Activated CD4-positive, alpha-beta T cell treated with anti-CD3 and anti-CD28 coated beads for 36 hours (primary cell): Measurements from ENCODE around the gene BMPER. TPM values are rescaled to one million over a fixed set of nuclear protein-coding genes. Genes with fewer than 3 reads are reported as not detected.
A peak's percentile ranks its signal among the peaks of the same experiment; 100 is the strongest.

Experiments used
- ATAC-seq: fragments of 200-7000 bp; cut with Tn5 transposase; one replicate; pipeline ENCODE4 v1.10.0; 2021; ENCODE audit warnings: mild to moderate bottlenecking, moderate library complexity
- CTCF ChIA-PET: fragments of 350-600 bp; sonication (Branson Sonifier 250); formaldehyde crosslinking; loops from one replicate; lab custom pipeline; 2021; ENCODE audit warnings: antibody characterized with exemption; lab: Charles Lee
- POLR2A ChIA-PET: fragments of 350-600 bp; sonication (Branson Sonifier 250); formaldehyde crosslinking; loops from one replicate; lab custom pipeline; 2021; ENCODE audit warnings: antibody characterized with exemption, inconsistent platforms; lab: Charles Lee
- DNase-seq: peaks from one replicate; pipeline ENCODE4 v3.0.0-alpha.2; 2020
- H3K27ac Mint-ChIP-seq: one replicate; pipeline ENCODE4 v1.8.0; 2021; ENCODE audit warnings: mixed read lengths
- H3K27me3 Mint-ChIP-seq: one replicate; pipeline ENCODE4 v1.8.0; 2021; ENCODE audit warnings: mixed read lengths
- H3K36me3 Mint-ChIP-seq: one replicate; pipeline ENCODE4 v1.8.0; 2021; ENCODE audit warnings: low read depth, mixed read lengths
- H3K4me1 Mint-ChIP-seq: one replicate; pipeline ENCODE4 v1.8.0; 2021; ENCODE audit warnings: mixed read lengths
- H3K4me3 Mint-ChIP-seq: one replicate; pipeline ENCODE4 v1.8.0; 2021; ENCODE audit warnings: mild to moderate bottlenecking, moderate library complexity, mixed read lengths
- H3K9me3 Mint-ChIP-seq: one replicate; pipeline ENCODE4 v1.8.0; 2021; ENCODE audit warnings: low read depth, mixed read lengths
- intact Hi-C, 2 experiments: fragments of 100-400 bp; cut with DNase I in 1 of 2; cut with micrococcal nuclease in 1 of 2; formaldehyde crosslinking; loops; one replicate each; pipeline versions ENCODE4 v1.14.2 to v1.15.1; 2022 to 2024; cut with DNase I, micrococcal nuclease
- total RNA-seq, 2 experiments: library from RNA; stranded (reverse); gene quantifications; one replicate each; pipeline ENCODE4 v1.2.3, GENCODE V29; 2021

The BMPER gene
- total RNA-seq, 2 experiments from 2014 or later, result not detected

GRCh38 chr7:33893377-33893776 lies 12.0 kb upstream of the BMPER start:
- intact Hi-C loops, result no loop called here
- no peak for ATAC-seq

GRCh38 chr7:33895025-33895804 lies 10.1 kb upstream of the BMPER start:
- no peaks in the 10 kb centered on the region for H3K36me3 Mint-ChIP-seq
- peak; percentile 98 for ATAC-seq
- H3K27ac Mint-ChIP-seq, result no peak overlapping the region
- CTCF ChIA-PET, result interaction anchor here (0.6 to 2.5 kb wide), 9 partner anchors 9 to 701 kb away, joined by 3 to 18 read pairs (median 4); partner anchors contain the start of gene BMPER
- POLR2A ChIA-PET, result interaction anchor here (0.6 kb wide), 1 partner anchor 162 kb away, joined by 3 read pairs; no protein-coding TSS in a partner anchor
- H3K4me1 Mint-ChIP-seq, result peaks cover 4% of the 10 kb centered on the region
- peak; percentile 87 for DNase-seq
- intact Hi-C loops, result loop anchor here (1.0 kb wide), 3 partner anchors 138 to 710 kb away; no protein-coding TSS in a partner anchor
- H3K4me3 Mint-ChIP-seq, result no peak overlapping the region
- no peaks in the 10 kb centered on the region for H3K9me3 Mint-ChIP-seq
- H3K27me3 Mint-ChIP-seq, result peaks cover 37% of the 10 kb centered on the region

More at GRCh38 chr7:33893377-33893776, 12.0 kb upstream of the BMPER start:
- peaks cover 4% of the 10 kb centered on the region for H3K4me1 Mint-ChIP-seq
- no peaks in the 10 kb centered on the region for H3K9me3 Mint-ChIP-seq
- H3K27me3 Mint-ChIP-seq, result peaks cover 30% of the 10 kb centered on the region
- POLR2A ChIA-PET, result no interaction called here
- H3K36me3 Mint-ChIP-seq, result no peaks in the 10 kb centered on the region
- CTCF ChIA-PET, result interaction anchor here (0.7 to 2.1 kb wide), 3 partner anchors 10 to 39 kb away, joined by 3 to 6 read pairs (median 4); no protein-coding TSS in a partner anchor
- no peak for DNase-seq
- H3K27ac Mint-ChIP-seq, result no peak overlapping the region
- H3K4me3 Mint-ChIP-seq, result no peak overlapping the region

- ChIA-PET CTCF (interaction anchor here (1.1 kb wide), 1 partner anchor 24 kb away, joined by 3 read pairs; no protein-coding TSS in a partner anchor), POLR2A (no interaction called here)
- H3K4me3 Mint-ChIP-seq, result no peak overlapping the region
- intact Hi-C loops, result loop anchor here in 1 of 2 experiments (10.0 kb wide), 1 partner anchor 1354 kb away; the partner anchor contains the start of gene TBX20
- H3K27me3 Mint-ChIP-seq, result peaks cover 52% of the 10 kb centered on the region
- peaks cover 9% of the 10 kb centered on the region for H3K4me1 Mint-ChIP-seq
- DNase-seq, result no peak
- H3K9me3 Mint-ChIP-seq, result no peaks in the 10 kb centered on the region
- H3K27ac Mint-ChIP-seq, result no peak overlapping the region
- no peaks in the 10 kb centered on the region for H3K36me3 Mint-ChIP-seq
- no peak for ATAC-seq
These were observed 4.8 kb upstream of the BMPER start for GRCh38 chr7:33900501-33900900.

- Mint-ChIP-seq H3K27me3 (peaks cover 54% of the 10 kb centered on the region), H3K27ac (no peak overlapping the region)
These were observed 4.1 kb upstream of the BMPER start for GRCh38 chr7:33901199-33901598.

DNA sequence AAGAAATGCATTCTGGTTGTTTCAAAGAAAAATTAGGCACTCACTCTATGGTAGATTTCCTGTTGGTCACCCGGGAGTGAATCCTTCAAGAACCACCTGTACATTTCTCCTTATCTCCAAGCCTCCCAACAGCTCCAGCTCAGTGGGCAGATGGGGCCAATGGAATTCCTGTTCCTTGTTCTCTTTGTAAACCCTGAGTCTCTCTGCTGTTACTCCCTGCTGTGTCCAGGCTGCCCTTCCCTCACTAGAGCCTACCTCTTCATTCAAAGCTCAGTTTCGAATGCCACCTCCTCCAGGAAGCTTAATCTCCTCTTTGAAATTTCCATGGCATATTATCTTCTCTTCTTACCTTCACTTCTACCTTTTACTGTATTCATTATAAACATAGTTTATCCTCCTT lies 3.5 kb upstream of the BMPER start:
- H3K4me3 Mint-ChIP-seq, result no peak overlapping the region
- intact Hi-C loops, result loop anchor here in 1 of 2 experiments (10.0 kb wide), 1 partner anchor 1353 kb away; the partner anchor contains the start of gene TBX20
- H3K27me3 Mint-ChIP-seq, result peaks cover 55% of the 10 kb centered on the region
- no peaks in the 10 kb centered on the region for H3K9me3 Mint-ChIP-seq
- CTCF ChIA-PET, result interaction anchor here (1.1 kb wide), 1 partner anchor 26 kb away, joined by 3 read pairs; no protein-coding TSS in a partner anchor
- no peaks in the 10 kb centered on the region for H3K36me3 Mint-ChIP-seq
- no peak overlapping the region for H3K27ac Mint-ChIP-seq
- DNase-seq (no peak), ATAC-seq (no peak)
- POLR2A ChIA-PET, result no interaction called here
- H3K4me1 Mint-ChIP-seq, result peaks cover 9% of the 10 kb centered on the region

More at GRCh38 chr7:33901199-33901598, 4.1 kb upstream of the BMPER start:
- H3K9me3 Mint-ChIP-seq, result no peaks in the 10 kb centered on the region
- no peak for DNase-seq
- CTCF ChIA-PET, result interaction anchor here (1.1 kb wide), 1 partner anchor 25 kb away, joined by 3 read pairs; no protein-coding TSS in a partner anchor
- H3K4me1 Mint-ChIP-seq, result peaks cover 9% of the 10 kb centered on the region
- no peaks in the 10 kb centered on the region for H3K36me3 Mint-ChIP-seq
- no peak for ATAC-seq
- intact Hi-C loops, result loop anchor here in 1 of 2 experiments (10.0 kb wide), 1 partner anchor 1354 kb away; the partner anchor contains the start of gene TBX20
- H3K4me3 Mint-ChIP-seq, result no peak overlapping the region
- POLR2A ChIA-PET, result no interaction called here

- ChIA-PET CTCF (interaction anchor here (1.4 kb wide), 1 partner anchor 21 kb away, joined by 4 read pairs; no protein-coding TSS in a partner anchor), POLR2A (no interaction called here)
- intact Hi-C loops, result loop anchor here in 1 of 2 experiments (10.0 kb wide), 1 partner anchor 1352 kb away; the partner anchor contains the start of gene TBX20
- Mint-ChIP-seq H3K9me3 (no peaks in the 10 kb centered on the region), H3K4me3 (no peak overlapping the region), H3K27ac (no peak overlapping the region), H3K4me1 (peaks cover 9% of the 10 kb centered on the region), H3K27me3 (peaks cover 57% of the 10 kb centered on the region), H3K36me3 (no peaks in the 10 kb centered on the region)
- no peak for DNase-seq
- no peak for ATAC-seq
These were observed 2.6 kb upstream of the BMPER start for GRCh38 chr7:33902746-33903145.

DNA sequence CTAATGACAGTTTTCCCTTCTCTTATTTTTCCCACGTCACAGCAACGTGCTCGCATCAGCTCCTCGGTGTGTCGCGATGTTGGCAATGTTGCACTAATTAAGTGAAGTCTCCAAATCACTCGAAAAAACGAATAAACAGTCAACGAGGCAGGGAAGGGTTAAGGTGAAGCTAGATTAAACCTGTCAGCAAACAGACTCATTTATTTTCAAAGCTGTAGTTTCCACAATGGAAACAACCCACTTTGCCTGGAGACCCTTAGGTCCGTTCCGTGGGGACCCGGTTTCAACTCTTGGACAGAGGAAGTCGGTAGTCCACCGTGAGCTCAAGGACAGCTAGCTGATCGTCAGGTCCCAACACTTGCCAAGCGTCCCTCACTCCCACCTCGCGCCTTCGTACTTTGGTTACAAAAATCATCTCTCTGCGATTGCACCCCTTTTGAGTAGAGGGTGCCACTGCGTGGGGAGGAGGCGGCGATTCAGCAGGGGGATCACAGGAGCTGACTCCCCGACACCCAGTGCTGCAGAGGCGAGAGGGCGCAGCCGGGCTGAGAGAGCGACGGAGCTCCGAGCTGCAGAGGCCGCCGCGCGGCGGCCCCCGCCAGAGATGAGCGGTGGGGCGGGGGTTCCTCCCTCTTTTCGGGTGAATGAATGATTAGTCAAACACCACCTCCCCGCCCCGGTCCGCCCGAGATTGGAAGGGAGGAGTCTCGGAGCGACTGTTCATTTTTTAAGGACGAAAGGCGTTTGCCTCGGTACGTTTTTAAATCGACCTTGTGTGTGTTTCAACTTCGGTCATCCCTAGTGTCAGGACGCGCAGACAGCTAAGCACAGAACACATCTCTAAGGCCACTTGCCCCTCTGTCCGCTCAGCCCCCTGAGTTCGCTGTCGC lies 1.3 kb upstream of the BMPER start:
- Mint-ChIP-seq H3K27ac (no peak overlapping the region), H3K4me3 (peak overlapping the region; percentile 59), H3K27me3 (peaks cover 57% of the 10 kb centered on the region), H3K9me3 (no peaks in the 10 kb centered on the region), H3K36me3 (no peaks in the 10 kb centered on the region), H3K4me1 (peaks cover 9% of the 10 kb centered on the region)
- ChIA-PET CTCF (interaction anchor here (1.0 to 2.3 kb wide), 4 partner anchors 8 to 719 kb away, joined by 3 to 18 read pairs (median 4); no protein-coding TSS in a partner anchor), POLR2A (interaction anchor here (0.7 kb wide), 1 partner anchor 9 kb away, joined by 4 read pairs; no protein-coding TSS in a partner anchor)
- DNase-seq, result peak; percentile 64
- intact Hi-C loops, result loop anchor here in 1 of 2 experiments (10.0 kb wide), 1 partner anchor 1351 kb away; the partner anchor contains the start of gene TBX20
- peak; percentile 78 for ATAC-seq

- Mint-ChIP-seq H3K27me3 (peaks cover 57% of the 10 kb centered on the region), H3K4me1 (peaks cover 9% of the 10 kb centered on the region), H3K4me3 (peak overlapping the region; percentile 59), H3K27ac (no peak overlapping the region), H3K9me3 (no peaks in the 10 kb centered on the region), H3K36me3 (no peaks in the 10 kb centered on the region)
- CTCF ChIA-PET, result interaction anchor here (1.0 to 2.3 kb wide), 3 partner anchors 9 to 719 kb away, joined by 3 to 18 read pairs (median 4); no protein-coding TSS in a partner anchor
- POLR2A ChIA-PET, result no interaction called here
- DNase-seq (peak; percentile 38), ATAC-seq (peak; percentile 63)
- intact Hi-C loops, result loop anchor here in 1 of 2 experiments (10.0 kb wide), 1 partner anchor 1350 kb away; the partner anchor contains the start of gene TBX20
These were observed 504 bp upstream of the BMPER start for GRCh38 chr7:33904681-33905388.

DNA sequence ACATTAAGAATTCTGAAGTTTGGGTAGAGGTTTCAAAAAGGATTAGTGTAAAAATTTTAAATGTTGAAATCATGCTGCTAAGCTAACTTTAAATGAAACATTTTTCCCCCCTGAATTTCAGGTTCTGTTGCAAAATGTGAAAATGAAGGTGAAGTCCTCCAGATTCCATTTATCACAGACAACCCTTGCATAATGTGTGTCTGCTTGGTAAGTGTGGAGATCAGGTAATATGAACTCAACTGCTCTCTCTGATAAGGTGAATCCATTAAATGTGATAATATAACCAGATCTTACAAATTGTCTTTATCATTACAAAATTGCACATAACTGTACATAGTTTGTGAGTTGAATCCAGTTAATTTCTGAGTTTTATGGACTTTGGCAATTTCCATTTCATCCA lies 1.4 kb downstream of the BMPER start:
- ATAC-seq (no peak), DNase-seq (no peak)
- H3K4me3 Mint-ChIP-seq, result no peak overlapping the region
- no peaks in the 10 kb centered on the region for H3K9me3 Mint-ChIP-seq
- ChIA-PET POLR2A (no interaction called here), CTCF (interaction anchor here (1.0 to 4.3 kb wide), 3 partner anchors 11 to 145 kb away, joined by 3 to 15 read pairs (median 5); no protein-coding TSS in a partner anchor)
- H3K27me3 Mint-ChIP-seq, result peaks cover 50% of the 10 kb centered on the region
- H3K4me1 Mint-ChIP-seq, result peaks cover 9% of the 10 kb centered on the region
- intact Hi-C loops, result loop anchor here in 1 of 2 experiments (10.0 kb wide), 1 partner anchor 1348 kb away; the partner anchor contains the start of gene TBX20
- H3K36me3 Mint-ChIP-seq, result no peaks in the 10 kb centered on the region
- H3K27ac Mint-ChIP-seq, result no peak overlapping the region

GRCh38 chr7:33907625-33908024 lies 2.3 kb downstream of the BMPER start:
- Mint-ChIP-seq H3K4me1 (peaks cover 9% of the 10 kb centered on the region), H3K27me3 (peaks cover 41% of the 10 kb centered on the region), H3K36me3 (no peaks in the 10 kb centered on the region), H3K9me3 (no peaks in the 10 kb centered on the region), H3K4me3 (no peak overlapping the region), H3K27ac (no peak overlapping the region)
- ChIA-PET POLR2A (no interaction called here), CTCF (interaction anchor here (1.6 to 4.3 kb wide), 2 partner anchors 12 to 23 kb away, joined by 5 to 15 read pairs; no protein-coding TSS in a partner anchor)
- no peak for ATAC-seq
- no peak for DNase-seq
- intact Hi-C loops, result loop anchor here in 1 of 2 experiments (10.0 kb wide), 1 partner anchor 1347 kb away; the partner anchor contains the start of gene TBX20
